Endothelial cell of umbilical vein (primary cell): ENCODE data around the gene TPST1. TPM values are rescaled to one million over a fixed set of nuclear protein-coding genes. Genes with fewer than 3 reads are reported as not detected.

ENCODE experiments used
- BruUV-seq: library from RNA; stranded (reverse); fragments of 400-500 nt; replicated peaks from 2 replicates; lab custom pipeline; 2021; lab: Mats Ljungman, UMichigan
- CTCF ChIA-PET: fragments of 300-600, 350-600 bp; sonication (Branson Sonifier 250); formaldehyde crosslinking; loops from one replicate; lab custom pipeline; 2021; ENCODE audit warnings: antibody characterized with exemption, inconsistent platforms; lab: Charles Lee
- POLR2A ChIA-PET: fragments of 300-600, 350-600 bp; sonication (Branson Sonifier 250); formaldehyde crosslinking; loops from one replicate; lab custom pipeline; 2021; ENCODE audit warnings: antibody characterized with exemption, inconsistent platforms; lab: Charles Lee
- DNase-seq: peaks from one replicate; pipeline ENCODE4 v3.0.0-alpha.2; 2011; ENCODE audit warnings: low read depth, low spot score
- FAIRE-seq: peaks from 2 replicates; lab custom pipeline; 2011; peaks lifted over from hg19 to GRCh38; lab: Jason Lieb, UNC
- H2AFZ ChIP-seq: 2 replicates; pipeline ENCODE4 v1.6.0; 2012; ENCODE audit warnings: low read depth, low read length, control low read depth, inconsistent platforms
- H3K27ac ChIP-seq: 2 replicates; pipeline ENCODE4 v1.5.1; 2011; ENCODE audit warnings: low read depth, mild to moderate bottlenecking, control low read depth, low read length, moderate library complexity; ENCODE audit not compliant: insufficient read depth
- H3K27me3 ChIP-seq, 2 experiments: 2 replicates each; pipeline versions ENCODE4 v1.6.0 to v1.6.1; 2011; ENCODE audit warnings: low read length in 2 of 2, mixed read lengths in 1 of 2; ENCODE audit not compliant: control insufficient read depth in 2 of 2, insufficient read depth in 2 of 2
- H3K36me3 ChIP-seq, 2 experiments: 2 replicates in 1 of 2; 3 replicates in 1 of 2; pipeline ENCODE4 v1.5.1; 2011; ENCODE audit warnings: low read length in 2 of 2, mild to moderate bottlenecking in 1 of 2, moderate library complexity in 1 of 2; ENCODE audit not compliant: control insufficient read depth in 2 of 2, insufficient read depth in 2 of 2; ENCODE audit errors: extremely low read depth in 1 of 2
- H3K4me1 ChIP-seq: 3 replicates; pipeline ENCODE4 v1.5.1; 2011; ENCODE audit warnings: mild to moderate bottlenecking, low read length; ENCODE audit not compliant: control insufficient read depth, insufficient read depth; ENCODE audit errors: extremely low read depth
- H3K4me2 ChIP-seq: 2 replicates; pipeline ENCODE4 v1.6.1; 2011; ENCODE audit warnings: low read length, control low read depth, mixed read lengths; ENCODE audit not compliant: insufficient read depth
- H3K4me3 ChIP-seq, 3 experiments: fragments of 200-600 bp in 1 of 3; sonication (generic), shearing (Covaris generic) in 1 of 3; replicated peaks in 1 of 3; 2 replicates each; pipeline ENCODE4 v1.5.1; 2011 to 2016; ENCODE audit warnings: control low read depth in 3 of 3, low read length in 3 of 3, mild to moderate bottlenecking in 2 of 3, inconsistent platforms in 1 of 3, low read depth in 1 of 3, moderate library complexity in 1 of 3; ENCODE audit not compliant: insufficient read depth in 1 of 3
- H3K79me2 ChIP-seq: 2 replicates; pipeline ENCODE4 v1.6.0; 2012; ENCODE audit warnings: low read length, inconsistent platforms; ENCODE audit not compliant: control insufficient read depth, insufficient read depth
- H3K9ac ChIP-seq: replicated peaks from 2 replicates; pipeline ENCODE3; 2011; ENCODE audit warnings: low read length, control low read depth; ENCODE audit not compliant: insufficient read depth; ENCODE audit errors: extremely low read depth
- H3K9me1 ChIP-seq: replicated peaks from 3 replicates; pipeline ENCODE4 v1.6.0; 2011; ENCODE audit warnings: mild to moderate bottlenecking, low read length; ENCODE audit not compliant: control insufficient read depth, insufficient read depth; ENCODE audit errors: extremely low read depth
- H3K9me3 ChIP-seq: replicated peaks from 2 replicates; pipeline ENCODE4 v1.5.1; 2012; ENCODE audit warnings: low read length, inconsistent platforms; ENCODE audit not compliant: control insufficient read depth, insufficient read depth
- H4K20me1 ChIP-seq: replicated peaks from 2 replicates; pipeline ENCODE3; 2011; ENCODE audit warnings: mild to moderate bottlenecking, low read length; ENCODE audit not compliant: control insufficient read depth, insufficient read depth; ENCODE audit errors: extremely low read depth
- CTCF ChIP-seq, 2 donors: IDR thresholded peaks; 1 replicate in 1 of 2; 2 replicates in 1 of 2; pipeline ENCODE4 v1.5.1; 2011; ENCODE audit warnings: low read length in 2 of 2, mild to moderate bottlenecking in 2 of 2, moderate library complexity in 2 of 2, control low read depth in 1 of 2, inconsistent platforms in 1 of 2, low read depth in 1 of 2; ENCODE audit not compliant: insufficient read depth in 1 of 2; ENCODE audit errors: extremely low read depth in 1 of 2
- EZH2 ChIP-seq: IDR thresholded peaks from 2 replicates; pipeline ENCODE4 v1.6.1; 2012; ENCODE audit warnings: borderline replicate concordance, low read depth, mild to moderate bottlenecking, moderate library complexity, low read length, inconsistent platforms; ENCODE audit not compliant: severe bottlenecking
- FOS ChIP-seq: IDR thresholded peaks from 2 replicates; pipeline ENCODE4 v1.6.1; 2011; ENCODE audit warnings: mild to moderate bottlenecking, low read length, moderate library complexity, borderline replicate concordance; ENCODE audit not compliant: insufficient read depth
- GATA2 ChIP-seq: IDR thresholded peaks from 2 replicates; pipeline ENCODE4 v1.7.0; 2011; ENCODE audit warnings: low read depth, mild to moderate bottlenecking, moderate library complexity, mixed read lengths, low read length; ENCODE audit not compliant: insufficient read length, insufficient read depth
- JUN ChIP-seq: IDR thresholded peaks from 2 replicates; pipeline ENCODE4 v1.6.1; 2011; ENCODE audit warnings: borderline replicate concordance, low read depth; ENCODE audit not compliant: insufficient read length, insufficient read depth
- MAX ChIP-seq: IDR thresholded peaks from 2 replicates; pipeline ENCODE4 v1.6.1; 2011; ENCODE audit not compliant: insufficient read depth, insufficient read length
- MYC ChIP-seq: IDR thresholded peaks from one replicate; pipeline ENCODE4 v1.6.1; 2011; ENCODE audit warnings: mild to moderate bottlenecking, low read depth, low read length
- POLR2A ChIP-seq: IDR thresholded peaks from 2 replicates; pipeline ENCODE4 v1.6.1; 2012; ENCODE audit warnings: low read depth, mild to moderate bottlenecking, control low read depth, low read length
- POLR2AphosphoS5 ChIP-seq: IDR thresholded peaks from 2 replicates; pipeline ENCODE4 v1.6.1; 2012; ENCODE audit warnings: low read depth, mild to moderate bottlenecking, control low read depth, low read length, moderate library complexity; ENCODE audit not compliant: insufficient read depth
- dilution Hi-C: fragments of 300-500 bp; cut with MboI; formaldehyde crosslinking; loops from one replicate; pipeline ENCODE4 v1.15.0; 2019; ENCODE audit warnings: low sequenced_read_pairs; ENCODE audit not compliant: extremely low pct_ligation_motif_present
- intact Hi-C: fragments of 100-400 bp; cut with micrococcal nuclease; formaldehyde crosslinking; loops from one replicate; pipeline ENCODE4 v1.10.0; 2022
- polyA plus RNA-seq, 4 experiments: library from polyadenylated mRNA; depleted of rRNA in 3 of 4; stranded (reverse) in 3 of 4; unstranded in 1 of 4; fragments of >200 nt; gene quantifications; 2 replicates each; pipeline versions ENCODE4 v1.2.1 to v1.2.3, GENCODE V29; 2011 to 2012; ENCODE audit warnings: missing spikeins in 1 of 4
- total RNA-seq: library from RNA; stranded (reverse); gene quantifications from 2 replicates; pipeline ENCODE4 v1.2.3, GENCODE V29; 2021

TPST1 gene
- total and polyA plus RNA-seq, 2 donors (not counting 3 experiments of a cell fraction or from before 2014, with no cell fraction given): 18.7 to 21.0 TPM

GRCh38 chr7:66157060-66157459, 48.1 kb upstream of the TPST1 start:
- no peak for DNase-seq
- Histone ChIP-seq H3K4me1 (peaks cover 10% of the 10 kb centered on the region), H3K4me3 (no peak overlapping the region)

More at GRCh38 chr7:66157060-66157459, 48.1 kb upstream of the TPST1 start:
- dilution Hi-C loops: no loop called here
- Histone ChIP-seq H2AFZ (no peak overlapping the region), H3K27ac (no peak overlapping the region), H3K36me3 (peaks cover 0 to 2% of the 10 kb centered on the region in 2 experiments), H3K4me2 (no peak overlapping the region), H3K9me1 (no peaks in the 10 kb centered on the region), H3K9me3 (no peaks in the 10 kb centered on the region), H4K20me1 (no peaks in the 10 kb centered on the region), H3K79me2 (no peaks in the 10 kb centered on the region), H3K27me3 (no peaks in the 10 kb centered on the region), H3K9ac (no peak overlapping the region)
- ChIA-PET POLR2A (no interaction called here), CTCF (no interaction called here)
- intact Hi-C loops: no loop called here
- TF ChIP-seq POLR2AphosphoS5 (no peak), GATA2 (no peak), MAX (no peak), MYC (no peak), JUN (no peak), POLR2A (no peak), FOS (no peak), EZH2 (no peak), CTCF (IDR thresholded peaks at IDR 0.05; ENCODE audit: extremely low read depth in 1 of 2, insufficient read depth in 1 of 2, low read depth in 1 of 2, low read length in 2 of 2) (no peak)
- no peak for FAIRE-seq
- BruUV-seq: no TSS peak
